Measurements from ENCODE around the gene CTXND2. TPM values are rescaled to one million over a fixed set of nuclear protein-coding genes. Genes with fewer than 3 reads are reported as not detected.
"Not testable (repeated sequence)": the region's sequence is repeated elsewhere in the genome, so short reads cannot be mapped to it uniquely, and the experiment has no call there.

The CTXND2 gene
- total and polyA plus RNA-seq, 10 donors = not detected

DNA sequence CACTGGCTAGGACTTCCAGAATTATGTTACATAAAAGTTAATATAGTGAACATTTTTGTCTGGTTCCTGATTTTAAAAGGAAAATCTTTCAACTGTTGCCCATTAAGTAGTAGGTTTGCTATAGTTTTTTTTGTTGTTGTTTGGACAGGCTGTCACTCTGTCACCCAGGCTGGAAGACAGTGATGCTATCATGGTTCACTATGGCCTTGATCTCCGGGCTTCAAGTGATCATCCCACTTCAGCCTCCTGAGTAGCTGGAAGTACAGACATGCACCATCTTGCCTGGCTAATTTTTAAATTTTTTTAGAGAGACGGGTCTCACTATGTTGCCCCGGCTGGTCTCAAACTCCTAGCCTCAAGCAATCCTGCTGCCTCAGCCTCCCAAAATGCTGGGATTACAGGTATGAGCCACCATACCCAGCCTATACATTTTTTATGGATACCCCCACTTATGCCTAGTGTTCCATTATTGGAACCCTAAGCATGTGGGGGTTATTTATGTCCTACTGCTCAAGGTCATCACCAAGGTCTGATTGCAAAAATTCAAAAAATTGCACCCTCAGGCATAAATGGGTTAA is 6.5 kb downstream of the CTXND2 start:
- 83 to 96% (median 89%) methylated on average over 3 of the region's 3 CpGs for WGBS, 5 donors
- TF ChIP-seq POLR2A (IDR thresholded peaks at IDR 0.05) (no peak), POLR2AphosphoS5 (IDR thresholded peaks at IDR 0.05) (no peak)
- TF ChIP-seq, protein P1, sequence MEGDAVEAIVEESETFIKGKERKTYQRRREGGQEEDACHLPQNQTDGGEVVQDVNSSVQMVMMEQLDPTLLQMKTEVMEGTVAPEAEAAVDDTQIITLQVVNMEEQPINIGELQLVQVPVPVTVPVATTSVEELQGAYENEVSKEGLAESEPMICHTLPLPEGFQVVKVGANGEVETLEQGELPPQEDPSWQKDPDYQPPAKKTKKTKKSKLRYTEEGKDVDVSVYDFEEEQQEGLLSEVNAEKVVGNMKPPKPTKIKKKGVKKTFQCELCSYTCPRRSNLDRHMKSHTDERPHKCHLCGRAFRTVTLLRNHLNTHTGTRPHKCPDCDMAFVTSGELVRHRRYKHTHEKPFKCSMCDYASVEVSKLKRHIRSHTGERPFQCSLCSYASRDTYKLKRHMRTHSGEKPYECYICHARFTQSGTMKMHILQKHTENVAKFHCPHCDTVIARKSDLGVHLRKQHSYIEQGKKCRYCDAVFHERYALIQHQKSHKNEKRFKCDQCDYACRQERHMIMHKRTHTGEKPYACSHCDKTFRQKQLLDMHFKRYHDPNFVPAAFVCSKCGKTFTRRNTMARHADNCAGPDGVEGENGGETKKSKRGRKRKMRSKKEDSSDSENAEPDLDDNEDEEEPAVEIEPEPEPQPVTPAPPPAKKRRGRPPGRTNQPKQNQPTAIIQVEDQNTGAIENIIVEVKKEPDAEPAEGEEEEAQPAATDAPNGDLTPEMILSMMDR (IDR thresholded peaks at IDR 0.05 in 8 of 11, conservative IDR thresholded peaks at IDR 0.05 in 3 of 11) = no peak
- Histone ChIP-seq H3K27ac (no peak overlapping the region), H3K4me1 (peaks cover 3 to 24% (median 10%) of the 10 kb centered on the region in 6 donors), H3K9me3 (no peaks in the 10 kb centered on the region), H3K36me3 (no peaks in the 10 kb centered on the region), H3K27me3 (replicated peaks in 1 of 7) (no peaks in the 10 kb centered on the region), H3K4me3 (no peak overlapping the region)
- intact Hi-C loops (cut with DNase I; ENCODE audit: low total_unique reads) = no loop called here
- no peak for DNase-seq

GRCh38 chr1:150895618-150896017 is 8.7 kb downstream of the CTXND2 start:
- Histone ChIP-seq H3K4me1 (peaks cover 0 to 6% (median 2%) of the 10 kb centered on the region in 6 donors), H3K36me3 (no peaks in the 10 kb centered on the region), H3K27me3 (replicated peaks in 1 of 7) (no peaks in the 10 kb centered on the region), H3K4me3 (no peak overlapping the region), H3K9me3 (no peaks in the 10 kb centered on the region), H3K27ac (no peak overlapping the region)
- no peak for DNase-seq
- 85 to 98% (median 88%) methylated on average over 4 of the region's 4 CpGs for WGBS, 5 donors
- intact Hi-C loops (cut with DNase I; ENCODE audit: low total_unique reads) = no loop called here
- TF ChIP-seq POLR2AphosphoS5 (IDR thresholded peaks at IDR 0.05) (no peak), POLR2A (IDR thresholded peaks at IDR 0.05) (no peak)
- TF ChIP-seq, protein P1 (IDR thresholded peaks at IDR 0.05 in 8 of 11, conservative IDR thresholded peaks at IDR 0.05 in 3 of 11) = no peak

- H3K27me3 ChIP-seq (replicated peaks in 1 of 7); H3K27ac ChIP-seq; DNase-seq; intact Hi-C loops (cut with DNase I; ENCODE audit: low total_unique reads); H3K9me3 ChIP-seq; H3K4me1 ChIP-seq; H3K36me3 ChIP-seq; H3K4me3 ChIP-seq: not testable (repeated sequence)
- WGBS, 5 donors = 91 to 94% (median 93%) methylated on average over 8 of the region's 8 CpGs
These were observed 12.9 kb downstream of the CTXND2 start for GRCh38 chr1:150899795-150900194.

DNA sequence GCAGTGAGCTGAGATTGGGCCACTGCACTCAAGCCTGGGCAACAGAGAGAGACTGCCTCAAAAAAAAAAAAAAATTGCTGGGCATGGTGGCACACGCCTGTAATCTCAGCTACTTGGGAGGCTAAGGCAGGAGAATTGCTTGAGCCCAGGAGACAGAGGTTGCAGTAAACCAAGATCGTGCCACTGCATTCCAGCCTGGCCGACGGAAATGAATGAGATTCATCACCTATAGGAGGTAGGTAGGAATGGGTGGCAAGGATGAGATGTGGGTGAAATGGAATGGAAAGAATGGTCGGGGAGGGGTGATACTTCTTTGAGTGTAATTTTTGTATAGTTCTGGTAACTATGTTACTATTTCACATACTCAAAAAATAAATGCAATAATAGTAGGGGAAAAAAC is 15.4 kb downstream of the CTXND2 start:
- H3K4me1 ChIP-seq = no peaks in the 10 kb centered on the region
- 88 to 97% (median 93%) methylated on average over 5 of the region's 5 CpGs for WGBS, 5 donors
- DNase-seq = no peak
- intact Hi-C loops (cut with DNase I; ENCODE audit: low total_unique reads) = no loop called here
- no peak overlapping the region for H3K27ac ChIP-seq
- no peaks in the 10 kb centered on the region for H3K9me3 ChIP-seq
- no peak overlapping the region for H3K4me3 ChIP-seq
- H3K27me3 ChIP-seq (replicated peaks in 1 of 7) = no peaks in the 10 kb centered on the region
- TF ChIP-seq, protein P1 (IDR thresholded peaks at IDR 0.05 in 8 of 11, conservative IDR thresholded peaks at IDR 0.05 in 3 of 11) = no peak
- no peak for TF ChIP-seq POLR2A (IDR thresholded peaks at IDR 0.05)
- TF ChIP-seq POLR2AphosphoS5 (IDR thresholded peaks at IDR 0.05) = no peak
- H3K36me3 ChIP-seq = no peaks in the 10 kb centered on the region

- TF ChIP-seq, protein P1 (IDR thresholded peaks at IDR 0.05 in 8 of 11, conservative IDR thresholded peaks at IDR 0.05 in 3 of 11) = no peak
- TF ChIP-seq POLR2AphosphoS5 (IDR thresholded peaks at IDR 0.05) (no peak), POLR2A (IDR thresholded peaks at IDR 0.05) (no peak)
- WGBS, 5 donors = 79 to 93% (median 90%) methylated on average over 1 of the region's 1 CpG
- H3K9me3 ChIP-seq = no peaks in the 10 kb centered on the region
- intact Hi-C loops (cut with DNase I; ENCODE audit: low total_unique reads) = no loop called here
- H3K4me3 ChIP-seq = no peak overlapping the region
- no peak overlapping the region for H3K27ac ChIP-seq
- H3K4me1 ChIP-seq = no peaks in the 10 kb centered on the region
- H3K36me3 ChIP-seq = no peaks in the 10 kb centered on the region
- no peak for DNase-seq
- no peaks in the 10 kb centered on the region for H3K27me3 ChIP-seq (replicated peaks in 1 of 7)
These were observed 15.8 kb downstream of the CTXND2 start for GRCh38 chr1:150902751-150903150.

Measured in spleen (tissue), 11 donors.